NCI-H128 (cell line): ENCODE results near the gene PPP6R1.

ENCODE experiments used
- DNase-seq: peaks from one replicate; lab custom pipeline; 2025; ENCODE audit not compliant: unreplicated experiment; lab: John Stamatoyannopoulos, UW

Gene PPP6R1

GRCh38 chr19:55186080-55186479, 72.7 kb downstream of the PPP6R1 start:
- no peak for DNase-seq

GRCh38 chr19:55181740-55182139, 77.1 kb downstream of the PPP6R1 start:
- no peak for DNase-seq
